Progenitor cell of endocrine pancreas (in vitro differentiated cells): ENCODE data around the gene SLC45A1. TPM values are rescaled to one million over a fixed set of nuclear protein-coding genes. Genes with fewer than 3 reads are reported as not detected.

Source experiments
- DNase-seq: peaks from one replicate; pipeline ENCODE4 v3.0.0; 2021; ENCODE audit warnings: low spot score; ENCODE audit not compliant: unreplicated experiment
- H3K27ac Mint-ChIP-seq: 2 replicates; pipeline ENCODE4 v1.8.0; 2021; ENCODE audit warnings: mild to moderate bottlenecking, moderate library complexity, mixed read lengths
- H3K27me3 Mint-ChIP-seq: 2 replicates; pipeline ENCODE4 v1.8.0; 2021; ENCODE audit warnings: mixed read lengths
- H3K36me3 Mint-ChIP-seq: 2 replicates; pipeline ENCODE4 v1.8.0; 2022; ENCODE audit warnings: mixed read lengths; ENCODE audit not compliant: insufficient read depth
- H3K4me1 Mint-ChIP-seq: 2 replicates; pipeline ENCODE4 v1.8.0; 2021; ENCODE audit warnings: low read depth, mixed read lengths
- H3K4me3 Mint-ChIP-seq: 2 replicates; pipeline ENCODE4 v1.8.0; 2021; ENCODE audit warnings: low read depth, mild to moderate bottlenecking, moderate library complexity, mixed read lengths
- H3K9me3 Mint-ChIP-seq: 2 replicates; pipeline ENCODE4 v1.8.0; 2021; ENCODE audit warnings: low read depth, mixed read lengths
- CTCF ChIP-seq: fragments of 200-600 bp; sonication (generic); IDR thresholded peaks from one replicate; pipeline ENCODE4 v1.5.0; 2021; ENCODE audit warnings: antibody characterized with exemption, mild to moderate bottlenecking; ENCODE audit not compliant: unreplicated experiment
- total RNA-seq: library from RNA; stranded (reverse); gene quantifications from 2 replicates; pipeline ENCODE4 v1.2.1, GENCODE V29; 2021

The SLC45A1 gene
- total RNA-seq, 1 donor from 2014 or later = 0.86 TPM

GRCh38 chr1:8348777-8349472 lies 31.0 kb downstream of the SLC45A1 start:
- no peak overlapping the region for H3K4me3 Mint-ChIP-seq
- peak overlapping the region; percentile 93 for H3K27ac Mint-ChIP-seq
- peaks cover 15% of the 10 kb centered on the region for H3K4me1 Mint-ChIP-seq
- no peaks in the 10 kb centered on the region for H3K27me3 Mint-ChIP-seq
- H3K36me3 Mint-ChIP-seq = peaks cover 9% of the 10 kb centered on the region
- peak; percentile 88 for TF ChIP-seq CTCF
- DNase-seq = peak; percentile 69
- H3K9me3 Mint-ChIP-seq = no peaks in the 10 kb centered on the region

- Mint-ChIP-seq H3K27ac (peak overlapping the region; percentile 92), H3K9me3 (no peaks in the 10 kb centered on the region), H3K36me3 (peaks cover 9% of the 10 kb centered on the region), H3K4me3 (no peak overlapping the region), H3K4me1 (peaks cover 15% of the 10 kb centered on the region), H3K27me3 (no peaks in the 10 kb centered on the region)
- TF ChIP-seq CTCF = no peak
- DNase-seq = no peak
These were observed 31.6 kb downstream of the SLC45A1 start for GRCh38 chr1:8349473-8349865.

- Mint-ChIP-seq H3K4me3 (no peak overlapping the region), H3K4me1 (peaks cover 15% of the 10 kb centered on the region), H3K27ac (peak overlapping the region; percentile 92), H3K27me3 (no peaks in the 10 kb centered on the region), H3K9me3 (no peaks in the 10 kb centered on the region), H3K36me3 (peaks cover 12% of the 10 kb centered on the region)
- DNase-seq = no peak
- TF ChIP-seq CTCF = no peak
These were observed 32.0 kb downstream of the SLC45A1 start for GRCh38 chr1:8349961-8350360.

- H3K27ac Mint-ChIP-seq = peak overlapping the region; percentile 86
- no peak for TF ChIP-seq CTCF
- DNase-seq = no peak
- peaks cover 14% of the 10 kb centered on the region for H3K36me3 Mint-ChIP-seq
- no peak overlapping the region for H3K4me3 Mint-ChIP-seq
- peaks cover 14% of the 10 kb centered on the region for H3K4me1 Mint-ChIP-seq
- no peaks in the 10 kb centered on the region for H3K9me3 Mint-ChIP-seq
- H3K27me3 Mint-ChIP-seq = no peaks in the 10 kb centered on the region
These were observed 33.2 kb downstream of the SLC45A1 start for GRCh38 chr1:8350914-8351684.

- Mint-ChIP-seq H3K36me3 (peaks cover 17% of the 10 kb centered on the region), H3K27me3 (no peaks in the 10 kb centered on the region), H3K4me3 (no peak overlapping the region), H3K4me1 (peaks cover 12% of the 10 kb centered on the region), H3K9me3 (no peaks in the 10 kb centered on the region), H3K27ac (peak overlapping the region; percentile 86)
- DNase-seq = peak; percentile 43
- TF ChIP-seq CTCF = peak; percentile 70
These were observed 34.0 kb downstream of the SLC45A1 start for GRCh38 chr1:8351693-8352470.
